Stomach (tissue), 4 donors: ENCODE data around the gene SLC22A13.

Experiments used
- EP300 ChIP-seq: sonication (generic); formaldehyde crosslinking; IDR thresholded peaks from one replicate; pipeline ENCODE4 v1.6.1; 2017; ENCODE audit warnings: antibody characterized with exemption
- POLR2A ChIP-seq, 4 donors: fragments of 450-650 bp; IDR thresholded peaks; one replicate each; pipeline ENCODE4 v1.6.1; 2016; ENCODE audit warnings: antibody characterized with exemption in 4 of 4, control low read depth in 2 of 4, mild to moderate bottlenecking in 1 of 4, moderate library complexity in 1 of 4
- POLR2AphosphoS5 ChIP-seq, 3 donors: sonication (generic); formaldehyde crosslinking; IDR thresholded peaks; one replicate each; pipeline ENCODE4 v1.6.1; 2016; ENCODE audit warnings: antibody characterized with exemption in 3 of 3
- TF ChIP-seq, protein P1 (sequence below), 7 experiments: fragments of 450-650 bp in 4 of 7; fragments of 200-600 bp in 3 of 7; sonication (generic) in 3 of 7; IDR thresholded peaks; one replicate each; pipeline ENCODE4 v1.5.1; 2016 to 2019; ENCODE audit warnings: antibody characterized with exemption in 7 of 7, control low read depth in 2 of 7, mild to moderate bottlenecking in 1 of 7

GRCh38 chr3:38254872-38255271 lies 10.7 kb upstream of the SLC22A13 start:
- TF ChIP-seq POLR2A (IDR thresholded peaks at IDR 0.05) (no peak), POLR2AphosphoS5 (IDR thresholded peaks at IDR 0.05) (no peak), EP300 (no peak)
- TF ChIP-seq, protein P1, sequence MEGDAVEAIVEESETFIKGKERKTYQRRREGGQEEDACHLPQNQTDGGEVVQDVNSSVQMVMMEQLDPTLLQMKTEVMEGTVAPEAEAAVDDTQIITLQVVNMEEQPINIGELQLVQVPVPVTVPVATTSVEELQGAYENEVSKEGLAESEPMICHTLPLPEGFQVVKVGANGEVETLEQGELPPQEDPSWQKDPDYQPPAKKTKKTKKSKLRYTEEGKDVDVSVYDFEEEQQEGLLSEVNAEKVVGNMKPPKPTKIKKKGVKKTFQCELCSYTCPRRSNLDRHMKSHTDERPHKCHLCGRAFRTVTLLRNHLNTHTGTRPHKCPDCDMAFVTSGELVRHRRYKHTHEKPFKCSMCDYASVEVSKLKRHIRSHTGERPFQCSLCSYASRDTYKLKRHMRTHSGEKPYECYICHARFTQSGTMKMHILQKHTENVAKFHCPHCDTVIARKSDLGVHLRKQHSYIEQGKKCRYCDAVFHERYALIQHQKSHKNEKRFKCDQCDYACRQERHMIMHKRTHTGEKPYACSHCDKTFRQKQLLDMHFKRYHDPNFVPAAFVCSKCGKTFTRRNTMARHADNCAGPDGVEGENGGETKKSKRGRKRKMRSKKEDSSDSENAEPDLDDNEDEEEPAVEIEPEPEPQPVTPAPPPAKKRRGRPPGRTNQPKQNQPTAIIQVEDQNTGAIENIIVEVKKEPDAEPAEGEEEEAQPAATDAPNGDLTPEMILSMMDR (IDR thresholded peaks at IDR 0.05): no peak
